Stimulated activated CD4-positive, alpha-beta T cell treated with anti-CD3 and anti-CD28 coated beads, Interleukin-12 subunit alpha, Interleukin-12 subunit beta, amount 100 ng/mL, for 24 hours (primary cell): ENCODE results near the gene RRH.

Experiments
- DNase-seq, 2 experiments: peaks; one replicate each; pipeline ENCODE4 v3.0.0-alpha.2; 2020; ENCODE audit warnings: low read depth in 2 of 2

RRH gene

DNA sequence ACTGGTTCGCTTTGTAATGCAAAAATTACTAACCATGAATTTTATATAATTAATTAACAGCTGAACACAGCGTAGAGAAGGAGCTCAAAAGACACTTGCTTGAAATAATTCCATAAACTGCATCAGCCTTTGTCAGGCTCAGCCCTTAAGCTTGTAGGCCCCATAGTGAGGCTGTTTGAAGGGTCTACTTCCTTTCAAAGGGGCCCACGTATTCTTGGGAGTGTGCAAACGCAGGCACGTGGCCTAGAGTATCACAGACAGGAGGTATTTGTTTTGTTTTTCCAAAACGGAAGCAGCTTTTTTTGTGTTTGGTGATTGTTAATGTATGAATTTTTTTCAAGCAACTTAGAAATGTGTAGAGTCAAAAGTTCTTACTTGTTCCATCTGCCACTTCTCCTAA, 59.3 kb downstream of the RRH start:
- no peak for DNase-seq

DNA sequence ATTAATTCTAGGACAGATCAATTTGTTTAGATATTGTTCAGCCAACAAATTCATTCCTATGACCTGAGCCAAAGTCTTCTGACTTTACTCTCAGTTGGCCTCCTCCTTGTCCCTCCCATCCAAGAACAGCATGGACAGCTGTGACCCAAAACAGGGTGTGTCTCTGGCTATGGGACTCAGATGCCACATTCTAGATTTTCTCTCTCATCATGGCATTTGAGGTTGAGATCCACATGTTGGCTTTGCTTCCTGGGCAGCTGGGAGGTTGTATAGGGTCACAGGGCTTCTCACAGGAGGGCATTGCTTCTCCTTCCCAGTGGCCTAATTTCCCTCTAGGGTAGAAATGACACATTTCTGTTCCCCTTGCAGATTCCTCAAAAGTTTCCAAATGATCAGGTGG, 62.3 kb downstream of the RRH start:
- DNase-seq: no peak
